ENCODE measurements around the gene GATD1. TPM values are rescaled to one million over a fixed set of nuclear protein-coding genes. Genes with fewer than 3 reads are reported as not detected.

The GATD1 gene
- polyA plus RNA-seq, 2 of the 4 experiments (the other 2 are of a cell fraction) = 14.5 to 43.1 TPM

DNA sequence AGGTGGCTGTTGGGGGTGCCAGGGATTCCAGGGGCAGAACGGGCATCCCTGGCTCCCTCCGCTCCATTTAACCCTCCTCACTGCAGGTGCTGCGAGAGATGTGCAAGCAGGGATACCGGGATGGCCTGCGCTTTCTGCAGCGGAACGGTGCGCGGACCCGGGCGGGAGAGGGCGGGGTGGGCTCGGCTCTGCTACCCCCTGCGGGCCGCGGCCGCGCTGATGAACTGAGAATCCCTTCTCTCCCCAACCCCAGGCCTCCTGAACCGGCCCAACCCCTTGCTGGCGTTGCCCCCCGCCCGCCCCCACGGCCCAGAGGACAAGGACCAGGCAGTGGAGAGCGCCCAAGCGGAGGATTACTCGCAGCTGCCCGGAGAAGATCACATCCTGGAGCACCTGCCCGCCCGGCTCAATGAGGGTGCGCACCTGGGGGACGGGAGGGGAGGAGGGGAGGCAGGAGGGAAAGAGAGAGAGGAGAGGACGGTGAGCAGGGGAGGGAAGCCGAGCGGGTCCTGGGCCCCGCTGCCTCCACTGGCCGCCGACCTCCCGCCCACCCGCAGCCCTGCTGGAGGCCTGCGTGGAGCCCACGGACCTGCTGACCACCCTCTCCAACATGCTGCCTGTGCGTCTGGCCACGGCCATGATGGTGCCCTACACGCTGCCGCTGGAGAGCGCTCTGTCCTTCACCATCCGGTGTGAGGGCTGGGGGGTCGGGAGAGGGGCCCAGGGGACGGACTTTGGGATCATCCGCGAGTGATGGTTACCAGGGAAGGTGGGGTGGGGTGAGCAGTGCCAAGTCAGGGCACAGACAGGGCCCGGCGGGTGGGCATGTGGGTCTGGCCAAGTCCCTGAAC lies 46.4 kb upstream of the GATD1 start:
- ChIA-PET CTCF (interaction anchor here (0.7 to 1.8 kb wide), 3 partner anchors 9 to 20 kb away, joined by 3 to 4 read pairs (median 4); partner anchors contain the start of gene CD151), POLR2A (interaction anchor here (1.6 kb wide), 1 partner anchor 11 kb away, joined by 4 read pairs; no protein-coding TSS in a partner anchor)
- no peak for FAIRE-seq
- no peak overlapping the region for H3K27ac ChIP-seq
- peaks cover 61% of the 10 kb centered on the region for H3K4me1 ChIP-seq
- ATAC-seq = no peak
- no peaks in the 10 kb centered on the region for H3K9me3 ChIP-seq
- no peak overlapping the region for H3K4me2 ChIP-seq
- TF ChIP-seq, protein P1, sequence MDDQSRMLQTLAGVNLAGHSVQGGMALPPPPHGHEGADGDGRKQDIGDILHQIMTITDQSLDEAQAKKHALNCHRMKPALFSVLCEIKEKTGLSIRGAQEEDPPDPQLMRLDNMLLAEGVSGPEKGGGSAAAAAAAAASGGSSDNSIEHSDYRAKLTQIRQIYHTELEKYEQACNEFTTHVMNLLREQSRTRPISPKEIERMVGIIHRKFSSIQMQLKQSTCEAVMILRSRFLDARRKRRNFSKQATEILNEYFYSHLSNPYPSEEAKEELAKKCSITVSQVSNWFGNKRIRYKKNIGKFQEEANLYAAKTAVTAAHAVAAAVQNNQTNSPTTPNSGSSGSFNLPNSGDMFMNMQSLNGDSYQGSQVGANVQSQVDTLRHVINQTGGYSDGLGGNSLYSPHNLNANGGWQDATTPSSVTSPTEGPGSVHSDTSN (IDR thresholded peaks at IDR 0.05) = peak; percentile 53; the same call in 1 of the 2 replicates
- TF ChIP-seq ZNF302 (CRISPR knock-in tag; IDR thresholded peaks at IDR 0.05) = no peak
- no peak for DNase-seq (ENCODE audit: low read depth in 1 of 2, low spot score in 1 of 2)
- WGBS (ENCODE audit: missing lambda C conversion rate) = 94% methylated on average over 26 of the region's 53 CpGs
- H3K4me3 ChIP-seq = no peak overlapping the region

DNA sequence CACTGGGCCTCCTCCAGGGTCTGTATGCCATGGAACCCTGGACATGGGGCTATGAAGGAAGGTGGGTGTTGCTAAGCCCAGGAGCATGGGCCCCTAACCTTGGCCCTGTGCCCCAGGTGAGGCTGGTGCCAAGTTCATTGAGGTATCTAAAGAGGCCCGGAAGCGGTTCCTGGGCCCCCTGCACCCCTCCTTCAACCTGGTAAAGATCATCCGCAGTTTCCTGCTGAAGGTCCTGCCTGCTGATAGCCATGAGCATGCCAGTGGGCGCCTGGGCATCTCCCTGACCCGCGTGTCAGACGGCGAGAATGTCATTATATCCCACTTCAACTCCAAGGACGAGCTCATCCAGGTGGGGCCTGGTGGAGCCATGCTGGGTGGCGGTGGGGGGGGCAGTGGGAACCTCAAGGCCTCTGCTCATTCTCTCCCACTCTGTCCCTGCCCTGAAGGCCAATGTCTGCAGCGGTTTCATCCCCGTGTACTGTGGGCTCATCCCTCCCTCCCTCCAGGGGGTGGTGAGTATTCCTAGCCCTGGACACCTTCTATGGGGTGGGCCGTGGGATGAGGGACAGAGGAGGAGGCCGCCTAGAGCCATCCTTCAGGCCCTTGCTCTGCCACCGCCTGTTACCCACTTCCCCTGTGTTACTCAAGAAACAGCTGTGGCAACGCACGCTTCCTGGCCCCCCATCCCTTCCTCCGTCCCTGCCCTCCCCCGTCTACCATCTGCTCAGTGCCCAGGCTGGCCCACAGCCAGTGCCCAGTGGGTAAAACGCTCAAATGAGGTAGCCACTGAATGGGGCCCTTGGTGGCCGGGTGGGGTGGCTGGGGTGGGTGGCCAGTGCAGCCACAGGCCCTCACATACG lies 44.5 kb upstream of the GATD1 start:
- ChIA-PET POLR2A (interaction anchor here (0.7 to 1.2 kb wide), 3 partner anchors 12 to 13 kb away, joined by 3 to 4 read pairs (median 3); no protein-coding TSS in a partner anchor), CTCF (interaction anchor here (1.0 to 1.8 kb wide), 5 partner anchors 9 to 20 kb away, joined by 3 to 10 read pairs (median 4); partner anchors contain the start of gene CD151)
- Histone ChIP-seq H3K4me1 (peaks cover 56% of the 10 kb centered on the region), H3K4me2 (peak overlapping the region; percentile 97), H3K4me3 (no peak overlapping the region), H3K27ac (peak overlapping the region; percentile 63 to 90; a peak in 5 of 6 replicates), H3K9me3 (no peaks in the 10 kb centered on the region)
- FAIRE-seq = no peak
- 82% methylated on average over 16 of the region's 22 CpGs for WGBS (ENCODE audit: missing lambda C conversion rate)
- DNase-seq (ENCODE audit: low read depth in 1 of 2, low spot score in 1 of 2) = no peak
- TF ChIP-seq HEYL (CRISPR knock-in tag; IDR thresholded peaks at IDR 0.05) (no peak), JUN (IDR thresholded peaks at IDR 0.05) (peak in 1 of 2 experiments; percentile 24; a peak in 1 of 5 replicates)
- TF ChIP-seq, protein P1 (IDR thresholded peaks at IDR 0.05) = 0 out of 2 replicates have a peak, but pooled peaks have one; percentile 1
- no peak for ATAC-seq

DNA sequence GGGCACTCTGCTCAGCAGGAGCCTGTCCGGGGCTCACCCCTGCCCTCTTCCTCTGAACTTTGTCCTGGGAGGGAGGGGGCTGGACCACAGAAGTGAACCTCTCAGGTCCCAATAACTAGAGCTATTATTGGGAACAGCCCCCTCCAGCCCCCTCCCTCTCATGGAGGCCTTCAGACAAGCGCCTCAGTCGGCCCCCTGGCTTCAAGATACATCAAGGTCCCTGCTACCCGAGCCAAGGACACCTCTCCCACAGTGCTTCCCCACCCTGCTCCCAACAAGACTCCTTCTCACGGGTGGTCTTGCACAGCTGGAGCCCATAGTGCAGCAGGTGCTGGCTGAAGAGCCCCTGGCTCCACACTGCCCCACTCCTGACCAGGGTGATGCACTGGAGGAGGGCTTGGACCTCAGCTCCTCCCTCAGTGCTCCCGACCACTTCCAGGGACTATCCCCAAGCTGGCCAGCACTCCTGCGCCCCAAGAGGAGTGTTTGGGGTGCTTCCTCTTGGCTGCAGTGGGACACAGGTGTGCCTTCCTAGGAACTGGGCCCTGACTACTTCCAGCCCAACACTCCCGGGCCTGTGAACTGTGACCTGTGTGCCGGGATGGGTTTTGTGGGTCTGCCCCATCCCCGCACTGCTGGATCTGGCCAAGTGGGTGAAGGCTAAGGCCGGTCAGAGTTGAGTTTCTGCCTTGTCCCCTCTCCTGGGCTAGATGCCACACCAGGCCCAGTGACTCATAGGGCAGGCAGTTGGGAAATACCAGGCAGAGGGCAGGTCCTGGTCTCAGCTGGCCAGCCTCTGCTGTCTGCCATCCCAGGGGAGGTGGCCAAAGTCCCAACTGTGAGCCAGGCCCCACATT lies 43.6 kb upstream of the GATD1 start:
- Histone ChIP-seq H3K9me3 (no peaks in the 10 kb centered on the region), H3K4me1 (peaks cover 48% of the 10 kb centered on the region), H3K4me2 (peak overlapping the region; percentile 97), H3K27ac (peak overlapping the region; percentile 87 to 90), H3K4me3 (peak overlapping the region; percentile 99)
- DNase-seq (ENCODE audit: low read depth in 1 of 2, low spot score in 1 of 2) (peak; percentile 79 to 85), FAIRE-seq (peak; percentile 56), ATAC-seq (peak; percentile 42 to 54)
- WGBS (ENCODE audit: missing lambda C conversion rate) = 33% methylated on average over 9 of the region's 11 CpGs
- CTCF ChIA-PET = interaction anchor here (0.7 to 1.7 kb wide), 2 partner anchors 9 to 13 kb away, joined by 3 to 10 read pairs; no protein-coding TSS in a partner anchor
- POLR2A ChIA-PET = interaction anchor here (0.6 to 3.1 kb wide), 8 partner anchors 8 to 26 kb away, joined by 3 to 52 read pairs (median 21); partner anchors contain the start of genes CD151, CRACR2B, RPLP2 and TSPAN4
- peak; percentile 70 to 94 for TF ChIP-seq CEBPB (IDR thresholded peaks at IDR 0.05)
- no peak for TF ChIP-seq EHF (CRISPR knock-in tag; IDR thresholded peaks at IDR 0.05)
- no peak for TF ChIP-seq FOSB (CRISPR knock-in tag; IDR thresholded peaks at IDR 0.05)
- TF ChIP-seq, protein P2, sequence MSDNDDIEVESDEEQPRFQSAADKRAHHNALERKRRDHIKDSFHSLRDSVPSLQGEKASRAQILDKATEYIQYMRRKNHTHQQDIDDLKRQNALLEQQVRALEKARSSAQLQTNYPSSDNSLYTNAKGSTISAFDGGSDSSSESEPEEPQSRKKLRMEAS (IDR thresholded peaks at IDR 0.05) = peak; percentile 42; the same call in 1 of the 2 replicates
- TF ChIP-seq KDM5A (IDR thresholded peaks at IDR 0.05) = no peak
- TF ChIP-seq MYC (IDR thresholded peaks at IDR 0.05; ENCODE audit: borderline replicate concordance, low read length) = no peak
- no peak for TF ChIP-seq POLR2AphosphoS2 (conservative IDR thresholded peaks at IDR 0.05; ENCODE audit: low read length)
- no peak for TF ChIP-seq SREBF2 (IDR thresholded peaks at IDR 0.05)
- peak; percentile 22; the same call in 1 of the 2 replicates for TF ChIP-seq JUNB (IDR thresholded peaks at IDR 0.05)
- TF ChIP-seq, protein P1 (IDR thresholded peaks at IDR 0.05) = peak; percentile 63; the same call in 1 of the 2 replicates
- TF ChIP-seq, protein P3, sequence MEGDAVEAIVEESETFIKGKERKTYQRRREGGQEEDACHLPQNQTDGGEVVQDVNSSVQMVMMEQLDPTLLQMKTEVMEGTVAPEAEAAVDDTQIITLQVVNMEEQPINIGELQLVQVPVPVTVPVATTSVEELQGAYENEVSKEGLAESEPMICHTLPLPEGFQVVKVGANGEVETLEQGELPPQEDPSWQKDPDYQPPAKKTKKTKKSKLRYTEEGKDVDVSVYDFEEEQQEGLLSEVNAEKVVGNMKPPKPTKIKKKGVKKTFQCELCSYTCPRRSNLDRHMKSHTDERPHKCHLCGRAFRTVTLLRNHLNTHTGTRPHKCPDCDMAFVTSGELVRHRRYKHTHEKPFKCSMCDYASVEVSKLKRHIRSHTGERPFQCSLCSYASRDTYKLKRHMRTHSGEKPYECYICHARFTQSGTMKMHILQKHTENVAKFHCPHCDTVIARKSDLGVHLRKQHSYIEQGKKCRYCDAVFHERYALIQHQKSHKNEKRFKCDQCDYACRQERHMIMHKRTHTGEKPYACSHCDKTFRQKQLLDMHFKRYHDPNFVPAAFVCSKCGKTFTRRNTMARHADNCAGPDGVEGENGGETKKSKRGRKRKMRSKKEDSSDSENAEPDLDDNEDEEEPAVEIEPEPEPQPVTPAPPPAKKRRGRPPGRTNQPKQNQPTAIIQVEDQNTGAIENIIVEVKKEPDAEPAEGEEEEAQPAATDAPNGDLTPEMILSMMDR (IDR thresholded peaks at IDR 0.05) = no peak
- no peak for TF ChIP-seq RNF2 (IDR thresholded peaks at IDR 0.05; ENCODE audit: borderline replicate concordance, low read depth)
- no peak for TF ChIP-seq CHD2 (IDR thresholded peaks at IDR 0.05; ENCODE audit: low read length, partially characterized antibody)
- TF ChIP-seq, protein P4, sequence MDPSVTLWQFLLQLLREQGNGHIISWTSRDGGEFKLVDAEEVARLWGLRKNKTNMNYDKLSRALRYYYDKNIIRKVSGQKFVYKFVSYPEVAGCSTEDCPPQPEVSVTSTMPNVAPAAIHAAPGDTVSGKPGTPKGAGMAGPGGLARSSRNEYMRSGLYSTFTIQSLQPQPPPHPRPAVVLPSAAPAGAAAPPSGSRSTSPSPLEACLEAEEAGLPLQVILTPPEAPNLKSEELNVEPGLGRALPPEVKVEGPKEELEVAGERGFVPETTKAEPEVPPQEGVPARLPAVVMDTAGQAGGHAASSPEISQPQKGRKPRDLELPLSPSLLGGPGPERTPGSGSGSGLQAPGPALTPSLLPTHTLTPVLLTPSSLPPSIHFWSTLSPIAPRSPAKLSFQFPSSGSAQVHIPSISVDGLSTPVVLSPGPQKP (IDR thresholded peaks at IDR 0.05; ENCODE audit: low read depth, low read length) = no peak
- TF ChIP-seq CBX8 (IDR thresholded peaks at IDR 0.05) = no peak
- peak in 1 of 2 experiments; percentile 56; a peak in 1 of 5 replicates for TF ChIP-seq JUN (IDR thresholded peaks at IDR 0.05)
- TF ChIP-seq GATA3 (IDR thresholded peaks at IDR 0.05; ENCODE audit: borderline replicate concordance) = no peak
- TF ChIP-seq POLR2A (IDR thresholded peaks at IDR 0.05; ENCODE audit: low read length) = 0 out of 2 replicates have a peak, but pooled peaks have one; percentile 31

All from A549 (cell line).